Gastroesophageal sphincter (tissue), 3 donors: Measurements from ENCODE around the gene RNU4-1.

Experiments
- CTCF ChIP-seq, 4 experiments: fragments of 200-600 bp in 2 of 4; fragments of 450-650 bp in 2 of 4; sonication (generic) in 1 of 4; IDR thresholded peaks; one replicate each; pipeline ENCODE4 v1.5.1; 2017 to 2019; ENCODE audit warnings: antibody characterized with exemption in 4 of 4, mild to moderate bottlenecking in 2 of 4, moderate library complexity in 2 of 4
- EP300 ChIP-seq: sonication (generic); formaldehyde crosslinking; IDR thresholded peaks from one replicate; pipeline ENCODE4 v1.6.1; 2017; ENCODE audit warnings: antibody characterized with exemption, mild to moderate bottlenecking

- TF ChIP-seq CTCF (IDR thresholded peaks at IDR 0.05) (no peak), EP300 (no peak)
These were observed 14.6 kb downstream of the RNU4-1 start for GRCh38 chr12:120278137-120279069.
